ENCODE results near the gene NUP153. TPM values are rescaled to one million over a fixed set of nuclear protein-coding genes. Genes with fewer than 3 reads are reported as not detected.
A peak's percentile ranks its signal among the peaks of the same experiment; 100 is the strongest.

NUP153 gene
- total and polyA plus RNA-seq, 10 of the 15 experiments (the other 5 are each of a cell fraction or from before 2014, with no cell fraction given) = 13.9 to 77.7 (median 56.2) TPM

GRCh38 chr6:17565399-17565798 lies 141.3 kb downstream of the NUP153 start (continued):
- no peak for TF ChIP-seq NR2C2 (IDR thresholded peaks at IDR 0.05; ENCODE audit: borderline replicate concordance, control insufficient read depth, insufficient read length, low read depth)

Small RNA genes lying within 50 kb of the gene (small RNA-seq; reads per million reads assigned to genes)
- gene RF00019 (not detected), gene RNA5SP204 (2.9 reads per million, percentile 75 among the genes with 10 or more reads in this experiment), gene RNU6-190P (not detected), gene SUMO2P13 (not detected)

Other genes starting within 250 kb of the NUP153 start
- 3.7 and 4.6 TPM in 2 replicates for gene FAM8A1, start 106.6 kb downstream of the NUP153 start, total RNA-seq (2014; rRNA removed)
- 4.1 and 4.3 TPM in 2 replicates for gene FAM8A1, start 106.6 kb downstream of the NUP153 start, total RNA-seq (2014; rRNA removed; fragmentation: Illumina TruSeq; extraction: Trizol)
- gene FAM8A1, start 106.6 kb downstream of the NUP153 start, total RNA-seq (2021) = 3.8 and 4.5 TPM in 2 replicates
- 7.4 and 12.3 TPM in 2 replicates for gene FAM8A1, start 106.6 kb downstream of the NUP153 start, polyA plus RNA-seq (2011; rRNA removed)
- gene FAM8A1, start 106.6 kb downstream of the NUP153 start, polyA plus RNA-seq (2014; fragmentation: Illumina TruSeq; extraction: Trizol) = 3.9 and 6.2 TPM in 2 replicates
- gene FAM8A1, start 106.6 kb downstream of the NUP153 start, polyA plus RNA-seq (2014; fragmentation: Nextera tagmentation; extraction: Ambion mirVana) = 1 to 10 TPM; 1.4 to 1.5 TPM
- 2.7 and 3.2 TPM in 2 replicates for gene FAM8A1, start 106.6 kb downstream of the NUP153 start, polyA plus RNA-seq (2014; rRNA removed)
- gene FAM8A1, start 106.6 kb downstream of the NUP153 start, polyA plus RNA-seq (2016; fragmentation: Nextera tagmentation; extraction: Ambion mirVana) = 1 to 10 TPM; 2.9 to 3.4 TPM

All from GM12878 (cell line).